Uterus (tissue), 4 donors: ENCODE data around the gene LRRC15. TPM values are rescaled to one million over a fixed set of nuclear protein-coding genes. Genes with fewer than 3 reads are reported as not detected.

ENCODE experiments used
- DNase-seq, 2 donors: peaks; one replicate each; pipeline ENCODE4 v3.0.0-alpha.2; 2019 to 2020
- H3K27ac ChIP-seq, 2 donors: fragments of 200-600 bp; sonication (generic); 1 replicate in 1 of 2; 2 replicates in 1 of 2; pipeline ENCODE4 v1.5.1; 2016 to 2018
- H3K27me3 ChIP-seq, 2 donors: fragments of 200-600 bp; sonication (generic); one replicate each; pipeline ENCODE4 v1.5.1; 2018 to 2019; ENCODE audit warnings: control low read depth in 1 of 2
- H3K36me3 ChIP-seq, 2 donors: fragments of 200-600 bp; sonication (generic); one replicate each; pipeline ENCODE4 v1.5.1; 2019; ENCODE audit warnings: control low read depth in 1 of 2
- H3K4me1 ChIP-seq, 2 donors: fragments of 200-600 bp; sonication (generic); one replicate each; pipeline ENCODE4 v1.5.1; 2018 to 2019; ENCODE audit warnings: control low read depth in 1 of 2
- H3K4me3 ChIP-seq, 2 donors: fragments of 200-600 bp; sonication (generic); 1 replicate in 1 of 2; 2 replicates in 1 of 2; pipeline ENCODE4 v1.5.1; 2018 to 2019; ENCODE audit warnings: mild to moderate bottlenecking in 1 of 2
- H3K9me3 ChIP-seq, 2 donors: fragments of 200-600 bp; sonication (generic); one replicate each; pipeline ENCODE4 v1.5.1; 2019; ENCODE audit warnings: control low read depth in 1 of 2
- POLR2A ChIP-seq, 2 donors: fragments of 450-650 bp; IDR thresholded peaks; one replicate each; pipeline ENCODE4 v1.6.1; 2016; ENCODE audit warnings: antibody characterized with exemption in 2 of 2, mild to moderate bottlenecking in 1 of 2, moderate library complexity in 1 of 2
- intact Hi-C: fragments of 100-400 bp; cut with DNase I; formaldehyde crosslinking; loops from one replicate; pipeline ENCODE4 v1.15.1; 2023; ENCODE audit warnings: low total_unique reads
- total RNA-seq, 4 donors: library from RNA; depleted of rRNA in 3 of 4; stranded (reverse); fragments of >200 nt in 3 of 4; gene quantifications; one replicate each; pipeline versions ENCODE4 v1.1.0 to v1.2.4, GENCODE V29; 2014 to 2023
- TF ChIP-seq, protein P1 (sequence below), 4 experiments: fragments of 200-600 bp in 2 of 4; fragments of 450-650 bp in 2 of 4; sonication (generic) in 2 of 4; IDR thresholded peaks; one replicate each; pipeline ENCODE4 v1.5.1; 2016 to 2019; ENCODE audit warnings: antibody characterized with exemption in 4 of 4, mild to moderate bottlenecking in 2 of 4, moderate library complexity in 1 of 4
- donor health status: DM: yes; HTN: yes; CAD: no.

The LRRC15 gene
- total RNA-seq, 4 donors from 2014 or later: under 0.01 to 0.59 TPM; not detected in 2

DNA sequence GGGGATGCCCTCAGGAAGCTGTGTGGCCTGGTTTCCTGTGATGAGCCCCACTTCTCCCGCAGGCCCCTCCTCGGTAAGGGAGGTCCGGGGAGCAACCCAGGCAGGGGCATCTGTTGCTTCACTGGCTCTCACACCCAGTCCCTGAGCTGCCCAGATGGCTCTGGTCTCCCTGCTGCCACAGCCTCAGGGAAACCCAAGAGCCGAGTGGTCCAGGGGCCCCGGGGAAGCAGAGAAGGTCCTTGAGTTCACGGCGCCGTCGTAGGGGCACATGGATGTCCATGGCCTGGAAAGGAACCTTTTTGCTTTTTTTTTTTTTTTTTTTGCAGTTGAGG is 13.3 kb upstream of the LRRC15 start:
- H3K27ac ChIP-seq: no peak overlapping the region
- intact Hi-C loops: no loop called here
- no peaks in the 10 kb centered on the region for H3K36me3 ChIP-seq
- no peak overlapping the region for H3K4me3 ChIP-seq
- H3K9me3 ChIP-seq: no peaks in the 10 kb centered on the region
- TF ChIP-seq, protein P1, sequence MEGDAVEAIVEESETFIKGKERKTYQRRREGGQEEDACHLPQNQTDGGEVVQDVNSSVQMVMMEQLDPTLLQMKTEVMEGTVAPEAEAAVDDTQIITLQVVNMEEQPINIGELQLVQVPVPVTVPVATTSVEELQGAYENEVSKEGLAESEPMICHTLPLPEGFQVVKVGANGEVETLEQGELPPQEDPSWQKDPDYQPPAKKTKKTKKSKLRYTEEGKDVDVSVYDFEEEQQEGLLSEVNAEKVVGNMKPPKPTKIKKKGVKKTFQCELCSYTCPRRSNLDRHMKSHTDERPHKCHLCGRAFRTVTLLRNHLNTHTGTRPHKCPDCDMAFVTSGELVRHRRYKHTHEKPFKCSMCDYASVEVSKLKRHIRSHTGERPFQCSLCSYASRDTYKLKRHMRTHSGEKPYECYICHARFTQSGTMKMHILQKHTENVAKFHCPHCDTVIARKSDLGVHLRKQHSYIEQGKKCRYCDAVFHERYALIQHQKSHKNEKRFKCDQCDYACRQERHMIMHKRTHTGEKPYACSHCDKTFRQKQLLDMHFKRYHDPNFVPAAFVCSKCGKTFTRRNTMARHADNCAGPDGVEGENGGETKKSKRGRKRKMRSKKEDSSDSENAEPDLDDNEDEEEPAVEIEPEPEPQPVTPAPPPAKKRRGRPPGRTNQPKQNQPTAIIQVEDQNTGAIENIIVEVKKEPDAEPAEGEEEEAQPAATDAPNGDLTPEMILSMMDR (IDR thresholded peaks at IDR 0.05): no peak
- TF ChIP-seq POLR2A (IDR thresholded peaks at IDR 0.05): no peak
- H3K27me3 ChIP-seq: no peaks in the 10 kb centered on the region
- no peak for DNase-seq
- no peaks in the 10 kb centered on the region for H3K4me1 ChIP-seq

GRCh38 chr3:194382196-194382891 is 12.8 kb upstream of the LRRC15 start:
- H3K4me1 ChIP-seq: no peaks in the 10 kb centered on the region
- TF ChIP-seq, protein P1 (IDR thresholded peaks at IDR 0.05): no peak
- no peak overlapping the region for H3K4me3 ChIP-seq
- no peak for DNase-seq
- H3K9me3 ChIP-seq: no peaks in the 10 kb centered on the region
- no peak overlapping the region for H3K27ac ChIP-seq
- H3K36me3 ChIP-seq: no peaks in the 10 kb centered on the region
- no peaks in the 10 kb centered on the region for H3K27me3 ChIP-seq
- intact Hi-C loops: no loop called here

DNA sequence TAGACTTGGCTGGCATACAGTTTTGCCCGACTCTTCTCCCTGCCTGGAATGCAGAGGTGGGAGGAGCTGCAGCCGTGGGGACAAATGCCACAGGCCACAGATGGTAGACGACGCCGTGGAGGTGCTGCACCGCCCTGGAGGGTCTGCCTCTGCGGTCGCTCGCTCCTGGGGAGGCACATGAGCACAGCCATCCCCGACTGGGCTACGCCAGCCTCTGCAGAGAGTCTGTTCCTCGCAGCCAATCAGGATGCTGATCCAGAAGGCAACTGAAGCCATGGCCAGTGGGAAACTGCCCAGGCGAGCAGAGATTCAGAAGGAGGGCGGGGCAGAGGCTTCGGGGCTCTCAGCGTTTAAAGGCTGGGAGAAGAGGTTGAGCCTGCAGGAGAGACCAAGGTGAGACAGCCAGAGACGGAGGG is 11.9 kb upstream of the LRRC15 start:
- no peak overlapping the region for H3K27ac ChIP-seq
- H3K27me3 ChIP-seq: no peaks in the 10 kb centered on the region
- no peaks in the 10 kb centered on the region for H3K4me1 ChIP-seq
- no peak for TF ChIP-seq POLR2A (IDR thresholded peaks at IDR 0.05)
- TF ChIP-seq, protein P1 (IDR thresholded peaks at IDR 0.05): no peak
- H3K9me3 ChIP-seq: no peaks in the 10 kb centered on the region
- H3K36me3 ChIP-seq: no peaks in the 10 kb centered on the region
- no peak overlapping the region for H3K4me3 ChIP-seq
- intact Hi-C loops: no loop called here
- no peak for DNase-seq

- Histone ChIP-seq H3K9me3 (no peaks in the 10 kb centered on the region), H3K4me1 (no peaks in the 10 kb centered on the region), H3K36me3 (no peaks in the 10 kb centered on the region), H3K27me3 (no peaks in the 10 kb centered on the region), H3K4me3 (no peak overlapping the region), H3K27ac (no peak overlapping the region)
- no peak for DNase-seq
- intact Hi-C loops: no loop called here
- TF ChIP-seq, protein P1 (IDR thresholded peaks at IDR 0.05): no peak
- no peak for TF ChIP-seq POLR2A (IDR thresholded peaks at IDR 0.05)
These were observed 10.8 kb upstream of the LRRC15 start for GRCh38 chr3:194380326-194380725.

- H3K4me3 ChIP-seq: no peak overlapping the region
- no peaks in the 10 kb centered on the region for H3K27me3 ChIP-seq
- H3K36me3 ChIP-seq: no peaks in the 10 kb centered on the region
- H3K9me3 ChIP-seq: no peaks in the 10 kb centered on the region
- DNase-seq: no peak
- H3K27ac ChIP-seq: no peak overlapping the region
- no peaks in the 10 kb centered on the region for H3K4me1 ChIP-seq
- no peak for TF ChIP-seq POLR2A (IDR thresholded peaks at IDR 0.05)
- TF ChIP-seq, protein P1 (IDR thresholded peaks at IDR 0.05): no peak
- intact Hi-C loops: no loop called here
These were observed 10.1 kb upstream of the LRRC15 start for GRCh38 chr3:194379651-194380050.
